Upper lobe of left lung (tissue), 4 donors: ENCODE results near the gene ZSWIM8.

Experiments used
- EP300 ChIP-seq, 4 donors: sonication (generic); formaldehyde crosslinking; IDR thresholded peaks; one replicate each; pipeline ENCODE4 v1.5.1; 2017; ENCODE audit warnings: antibody characterized with exemption in 4 of 4, control low read depth in 2 of 4
- POLR2A ChIP-seq, 4 donors: fragments of 450-650 bp; IDR thresholded peaks; one replicate each; pipeline ENCODE4 v1.5.1; 2016 to 2017; ENCODE audit warnings: antibody characterized with exemption in 4 of 4, mild to moderate bottlenecking in 2 of 4
- POLR2AphosphoS5 ChIP-seq, 2 donors: sonication (generic); formaldehyde crosslinking; IDR thresholded peaks; one replicate each; pipeline ENCODE4 v1.5.1; 2017; ENCODE audit warnings: antibody characterized with exemption in 2 of 2
- TF ChIP-seq, protein P1 (sequence below), 6 experiments: fragments of 450-650 bp in 4 of 6; fragments of 200-600 bp in 2 of 6; sonication (generic) in 2 of 6; IDR thresholded peaks; one replicate each; pipeline ENCODE4 v1.5.1; 2016 to 2019; ENCODE audit warnings: antibody characterized with exemption in 6 of 6

- no peak for TF ChIP-seq EP300 (IDR thresholded peaks at IDR 0.05)
- no peak for TF ChIP-seq POLR2A (IDR thresholded peaks at IDR 0.05)
- TF ChIP-seq, protein P1, sequence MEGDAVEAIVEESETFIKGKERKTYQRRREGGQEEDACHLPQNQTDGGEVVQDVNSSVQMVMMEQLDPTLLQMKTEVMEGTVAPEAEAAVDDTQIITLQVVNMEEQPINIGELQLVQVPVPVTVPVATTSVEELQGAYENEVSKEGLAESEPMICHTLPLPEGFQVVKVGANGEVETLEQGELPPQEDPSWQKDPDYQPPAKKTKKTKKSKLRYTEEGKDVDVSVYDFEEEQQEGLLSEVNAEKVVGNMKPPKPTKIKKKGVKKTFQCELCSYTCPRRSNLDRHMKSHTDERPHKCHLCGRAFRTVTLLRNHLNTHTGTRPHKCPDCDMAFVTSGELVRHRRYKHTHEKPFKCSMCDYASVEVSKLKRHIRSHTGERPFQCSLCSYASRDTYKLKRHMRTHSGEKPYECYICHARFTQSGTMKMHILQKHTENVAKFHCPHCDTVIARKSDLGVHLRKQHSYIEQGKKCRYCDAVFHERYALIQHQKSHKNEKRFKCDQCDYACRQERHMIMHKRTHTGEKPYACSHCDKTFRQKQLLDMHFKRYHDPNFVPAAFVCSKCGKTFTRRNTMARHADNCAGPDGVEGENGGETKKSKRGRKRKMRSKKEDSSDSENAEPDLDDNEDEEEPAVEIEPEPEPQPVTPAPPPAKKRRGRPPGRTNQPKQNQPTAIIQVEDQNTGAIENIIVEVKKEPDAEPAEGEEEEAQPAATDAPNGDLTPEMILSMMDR (IDR thresholded peaks at IDR 0.05) = no peak
- no peak for TF ChIP-seq POLR2AphosphoS5 (IDR thresholded peaks at IDR 0.05)
These were observed 33.7 kb downstream of the ZSWIM8 start for GRCh38 chr10:73819081-73819480.
